ENCODE measurements around the gene NAA60. TPM values are rescaled to one million over a fixed set of nuclear protein-coding genes. Genes with fewer than 3 reads are reported as not detected.

The NAA60 gene
- total RNA-seq, 1 donor from 2014 or later, result 50.6 TPM

DNA sequence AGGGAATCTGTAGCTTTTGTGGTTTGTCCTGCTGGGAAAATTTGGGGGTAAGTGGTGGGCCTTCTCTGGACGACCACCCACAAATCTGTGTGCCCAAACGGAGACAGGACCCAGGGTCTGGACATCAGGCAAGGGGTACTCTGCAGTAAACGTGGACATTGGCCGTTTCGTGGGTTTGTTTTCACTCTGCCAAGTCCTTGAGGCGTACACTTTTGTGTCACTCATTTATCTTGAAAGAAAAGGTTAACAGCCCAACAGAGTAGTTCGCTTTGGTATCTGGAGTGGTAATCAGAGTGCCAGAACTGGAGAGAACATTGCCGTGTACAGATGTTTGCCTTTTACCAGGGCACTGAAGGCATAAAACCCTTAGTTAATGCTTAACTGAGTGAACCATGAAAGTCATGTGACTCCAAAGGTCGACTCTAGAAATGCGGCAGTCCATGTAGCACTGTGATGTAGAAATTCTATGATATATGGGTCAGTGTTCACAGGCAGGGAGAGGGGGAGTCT lies 15.4 kb downstream of the NAA60 start:
- TF ChIP-seq, protein P1, sequence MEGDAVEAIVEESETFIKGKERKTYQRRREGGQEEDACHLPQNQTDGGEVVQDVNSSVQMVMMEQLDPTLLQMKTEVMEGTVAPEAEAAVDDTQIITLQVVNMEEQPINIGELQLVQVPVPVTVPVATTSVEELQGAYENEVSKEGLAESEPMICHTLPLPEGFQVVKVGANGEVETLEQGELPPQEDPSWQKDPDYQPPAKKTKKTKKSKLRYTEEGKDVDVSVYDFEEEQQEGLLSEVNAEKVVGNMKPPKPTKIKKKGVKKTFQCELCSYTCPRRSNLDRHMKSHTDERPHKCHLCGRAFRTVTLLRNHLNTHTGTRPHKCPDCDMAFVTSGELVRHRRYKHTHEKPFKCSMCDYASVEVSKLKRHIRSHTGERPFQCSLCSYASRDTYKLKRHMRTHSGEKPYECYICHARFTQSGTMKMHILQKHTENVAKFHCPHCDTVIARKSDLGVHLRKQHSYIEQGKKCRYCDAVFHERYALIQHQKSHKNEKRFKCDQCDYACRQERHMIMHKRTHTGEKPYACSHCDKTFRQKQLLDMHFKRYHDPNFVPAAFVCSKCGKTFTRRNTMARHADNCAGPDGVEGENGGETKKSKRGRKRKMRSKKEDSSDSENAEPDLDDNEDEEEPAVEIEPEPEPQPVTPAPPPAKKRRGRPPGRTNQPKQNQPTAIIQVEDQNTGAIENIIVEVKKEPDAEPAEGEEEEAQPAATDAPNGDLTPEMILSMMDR (IDR thresholded peaks at IDR 0.05; ENCODE audit: unreplicated experiment), result no peak
- Mint-ChIP-seq H3K36me3 (no peaks in the 10 kb centered on the region), H3K27me3 (ENCODE audit: low read depth) (no peaks in the 10 kb centered on the region), H3K27ac (peak overlapping the region; percentile 97), H3K4me3 (peak overlapping the region; percentile 91), H3K9me3 (no peaks in the 10 kb centered on the region), H3K4me1 (peaks cover 34% of the 10 kb centered on the region)
- no peak for DNase-seq (ENCODE audit: low spot score in 2 of 2, unreplicated experiment in 2 of 2)

- Mint-ChIP-seq H3K9me3 (no peaks in the 10 kb centered on the region), H3K4me1 (peaks cover 34% of the 10 kb centered on the region), H3K4me3 (peak overlapping the region; percentile 91), H3K27me3 (ENCODE audit: low read depth) (no peaks in the 10 kb centered on the region), H3K36me3 (no peaks in the 10 kb centered on the region), H3K27ac (peak overlapping the region; percentile 97)
- DNase-seq (ENCODE audit: low spot score in 2 of 2, unreplicated experiment in 2 of 2), result no peak
- TF ChIP-seq, protein P1 (IDR thresholded peaks at IDR 0.05; ENCODE audit: unreplicated experiment), result no peak
Observed at GRCh38 chr16:3459401-3460090, 16.1 kb downstream of the NAA60 start.

- H3K4me1 Mint-ChIP-seq, result peaks cover 34% of the 10 kb centered on the region
- TF ChIP-seq, protein P1 (IDR thresholded peaks at IDR 0.05; ENCODE audit: unreplicated experiment), result no peak
- peak overlapping the region; percentile 82 for H3K27ac Mint-ChIP-seq
- H3K36me3 Mint-ChIP-seq, result no peaks in the 10 kb centered on the region
- H3K4me3 Mint-ChIP-seq, result peak overlapping the region; percentile 31
- no peaks in the 10 kb centered on the region for H3K9me3 Mint-ChIP-seq
- H3K27me3 Mint-ChIP-seq (ENCODE audit: low read depth), result no peaks in the 10 kb centered on the region
- no peak for DNase-seq (ENCODE audit: low spot score in 2 of 2, unreplicated experiment in 2 of 2)
Observed at GRCh38 chr16:3460121-3460520, 16.6 kb downstream of the NAA60 start.

DNA sequence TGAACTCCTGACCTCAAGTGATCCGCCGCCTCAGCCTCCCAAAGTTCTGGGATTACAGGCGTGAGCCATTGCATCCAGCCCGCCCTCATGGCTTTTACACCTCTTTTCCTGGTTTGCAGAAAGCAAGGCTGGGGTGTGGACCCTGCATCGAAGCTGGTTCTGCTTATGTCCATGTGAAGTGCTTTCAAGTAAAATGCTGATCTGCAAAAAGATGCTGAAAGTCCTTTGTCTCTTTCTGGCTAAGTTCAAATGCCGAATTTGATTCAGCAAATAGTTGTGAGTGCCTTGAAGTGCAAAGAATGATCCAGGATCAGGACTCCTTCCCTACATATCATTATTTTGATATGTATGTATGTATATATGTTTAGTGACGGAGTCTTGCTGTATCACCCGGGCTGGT lies 17.1 kb downstream of the NAA60 start:
- DNase-seq (ENCODE audit: low spot score in 2 of 2, unreplicated experiment in 2 of 2), result no peak
- Mint-ChIP-seq H3K27ac (no peak overlapping the region), H3K4me1 (peaks cover 34% of the 10 kb centered on the region), H3K36me3 (no peaks in the 10 kb centered on the region), H3K27me3 (ENCODE audit: low read depth) (no peaks in the 10 kb centered on the region), H3K9me3 (no peaks in the 10 kb centered on the region), H3K4me3 (no peak overlapping the region)
- TF ChIP-seq, protein P1 (IDR thresholded peaks at IDR 0.05; ENCODE audit: unreplicated experiment), result no peak

GRCh38 chr16:3461151-3461550 lies 17.7 kb downstream of the NAA60 start:
- H3K27ac Mint-ChIP-seq, result peak overlapping the region; percentile 22
- peaks cover 32% of the 10 kb centered on the region for H3K4me1 Mint-ChIP-seq
- no peaks in the 10 kb centered on the region for H3K36me3 Mint-ChIP-seq
- TF ChIP-seq, protein P1 (IDR thresholded peaks at IDR 0.05; ENCODE audit: unreplicated experiment), result no peak
- H3K9me3 Mint-ChIP-seq, result no peaks in the 10 kb centered on the region
- DNase-seq (ENCODE audit: low spot score in 2 of 2, unreplicated experiment in 2 of 2), result no peak
- no peaks in the 10 kb centered on the region for H3K27me3 Mint-ChIP-seq (ENCODE audit: low read depth)
- no peak overlapping the region for H3K4me3 Mint-ChIP-seq

All from mesothelial cell of epicardium (in vitro differentiated cells).